ENCODE measurements around the gene ACTR1B. TPM values are rescaled to one million over a fixed set of nuclear protein-coding genes. Genes with fewer than 3 reads are reported as not detected.

ACTR1B gene
- total and polyA plus RNA-seq, 2 of the 4 experiments (the other 2 are of a cell fraction): 40.5 to 68.8 TPM

GRCh38 chr2:97644023-97644717 is 19.7 kb downstream of the ACTR1B start:
- no peak for TF ChIP-seq RFX5 (IDR thresholded peaks at IDR 0.05; ENCODE audit: low read depth, low read length)
- no peak for TF ChIP-seq FOS (IDR thresholded peaks at IDR 0.05; ENCODE audit: low read depth, low read length)
- TF ChIP-seq MAZ (IDR thresholded peaks at IDR 0.05; ENCODE audit: borderline replicate concordance, low read depth, low read length): no peak
- no peak for TF ChIP-seq MXI1 (IDR thresholded peaks at IDR 0.05; ENCODE audit: borderline replicate concordance, low read depth, low read length)
- TF ChIP-seq SMC3 (IDR thresholded peaks at IDR 0.05; ENCODE audit: low read depth, low read length): no peak
- TF ChIP-seq, protein P1, sequence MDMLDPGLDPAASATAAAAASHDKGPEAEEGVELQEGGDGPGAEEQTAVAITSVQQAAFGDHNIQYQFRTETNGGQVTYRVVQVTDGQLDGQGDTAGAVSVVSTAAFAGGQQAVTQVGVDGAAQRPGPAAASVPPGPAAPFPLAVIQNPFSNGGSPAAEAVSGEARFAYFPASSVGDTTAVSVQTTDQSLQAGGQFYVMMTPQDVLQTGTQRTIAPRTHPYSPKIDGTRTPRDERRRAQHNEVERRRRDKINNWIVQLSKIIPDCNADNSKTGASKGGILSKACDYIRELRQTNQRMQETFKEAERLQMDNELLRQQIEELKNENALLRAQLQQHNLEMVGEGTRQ (IDR thresholded peaks at IDR 0.05; ENCODE audit: low read depth, low read length): no peak
- TF ChIP-seq BHLHE40 (IDR thresholded peaks at IDR 0.05; ENCODE audit: low read depth, low read length): no peak
- no peak for TF ChIP-seq CEBPB (IDR thresholded peaks at IDR 0.05; ENCODE audit: low read depth, low read length)
- TF ChIP-seq CHD1 (IDR thresholded peaks at IDR 0.05; ENCODE audit: low read depth, low read length): no peak
- no peak for TF ChIP-seq NFE2L2 (IDR thresholded peaks at IDR 0.05; ENCODE audit: low read depth, low read length)
- no peak for TF ChIP-seq POLR2A (IDR thresholded peaks at IDR 0.05; ENCODE audit: low read depth, low read length)
- no peak for TF ChIP-seq RAD21 (IDR thresholded peaks at IDR 0.05; ENCODE audit: low read length)
- no peak for TF ChIP-seq MAFK (IDR thresholded peaks at IDR 0.05; ENCODE audit: low read depth, low read length)
- TF ChIP-seq, protein P2, sequence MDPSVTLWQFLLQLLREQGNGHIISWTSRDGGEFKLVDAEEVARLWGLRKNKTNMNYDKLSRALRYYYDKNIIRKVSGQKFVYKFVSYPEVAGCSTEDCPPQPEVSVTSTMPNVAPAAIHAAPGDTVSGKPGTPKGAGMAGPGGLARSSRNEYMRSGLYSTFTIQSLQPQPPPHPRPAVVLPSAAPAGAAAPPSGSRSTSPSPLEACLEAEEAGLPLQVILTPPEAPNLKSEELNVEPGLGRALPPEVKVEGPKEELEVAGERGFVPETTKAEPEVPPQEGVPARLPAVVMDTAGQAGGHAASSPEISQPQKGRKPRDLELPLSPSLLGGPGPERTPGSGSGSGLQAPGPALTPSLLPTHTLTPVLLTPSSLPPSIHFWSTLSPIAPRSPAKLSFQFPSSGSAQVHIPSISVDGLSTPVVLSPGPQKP (IDR thresholded peaks at IDR 0.05; ENCODE audit: borderline replicate concordance, low read depth, low read length): no peak
- Histone ChIP-seq H3K4me1 (ENCODE audit: control insufficient read depth, insufficient read depth, low read length) (peaks cover 5% of the 10 kb centered on the region; the same call in 1 of the 2 replicates), H3K14ac (replicated peaks; ENCODE audit: low read depth, low read length) (no peak overlapping the region), H3K56ac (ENCODE audit: extremely low read depth, insufficient read depth, low read length) (no peak overlapping the region), H2BK120ac (ENCODE audit: low read depth, low read length) (no peak overlapping the region), H4K91ac (ENCODE audit: insufficient read depth, low read depth, low read length) (no peak overlapping the region), H3K9me1 (ENCODE audit: insufficient read depth, low read length) (no peaks in the 10 kb centered on the region), H4K5ac (ENCODE audit: low read depth, low read length) (no peak overlapping the region), H3K27me3 (ENCODE audit: control insufficient read depth, insufficient read depth, low read length) (no peaks in the 10 kb centered on the region), H3K23ac (ENCODE audit: low read depth, low read length) (no peak overlapping the region), H3K36me3 (ENCODE audit: control insufficient read depth, insufficient read depth, low read length) (peaks cover 14% of the 10 kb centered on the region), H3K9ac (ENCODE audit: low read depth, low read length) (no peak overlapping the region), H4K8ac (ENCODE audit: low read depth in 2 of 2, low read length in 2 of 2) (no peak overlapping the region), H2AK9ac (replicated peaks; ENCODE audit: low read depth, low read length, poor library complexity) (no peak overlapping the region), H2AK5ac (ENCODE audit: low read depth, low read length) (no peak overlapping the region), H2BK5ac (ENCODE audit: low read depth, low read length, poor library complexity, severe bottlenecking) (no peak overlapping the region), H2BK15ac (ENCODE audit: low read depth, low read length) (no peak overlapping the region), H2AFZ (replicated peaks; ENCODE audit: low read length, poor library complexity) (no peak overlapping the region), H3K4me2 (ENCODE audit: low read depth, low read length) (no peak overlapping the region), H2BK20ac (ENCODE audit: low read depth, low read length) (no peak overlapping the region), H3K9me3 (ENCODE audit: control insufficient read depth, insufficient read depth, low read length) (no peaks in the 10 kb centered on the region), H4K20me1 (ENCODE audit: insufficient read depth, low read length) (no peaks in the 10 kb centered on the region), H3K27ac (ENCODE audit: insufficient read depth, low read length) (no peak overlapping the region), H3K79me1 (ENCODE audit: low read depth in 1 of 2, low read length in 2 of 2) (peaks cover 13 to 20% of the 10 kb centered on the region in 2 experiments), H3K18ac (ENCODE audit: low read depth, low read length) (no peak overlapping the region), H3K4ac (ENCODE audit: low read depth, low read length) (no peak overlapping the region), H3K4me3 (ENCODE audit: insufficient read depth, low read depth, low read length) (no peak overlapping the region)
- DNase-seq: no peak
- ChIA-PET CTCF (no interaction called here), POLR2A (ENCODE audit: unreplicated experiment) (no interaction called here)
- intact Hi-C loops (cut with micrococcal nuclease) (no loop called here), in situ Hi-C loops (cut with MboI; ENCODE audit: low sequenced_read_pairs) (no loop called here), dilution Hi-C loops (cut with HindIII; ENCODE audit: low sequenced_read_pairs, unreplicated experiment) (no loop called here)
- WGBS, 2 experiments (ENCODE audit: extremely low coverage in 2 of 2, insufficient read length in 1 of 2): no CpG with 5 or more reads among the region's 4 CpGs
- no peak for ATAC-seq (ENCODE audit: low read depth)
- no TSS peak for BruUV-seq (replicated peaks)
